ENCODE results near the gene CHEK2.
A peak's percentile ranks its signal among the peaks of the same experiment; 100 is the strongest.

Gene CHEK2

GRCh38 chr22:28711820-28712777 lies 29.5 kb downstream of the CHEK2 start:
- H3K4me3 ChIP-seq (replicated peaks in 1 of 2; ENCODE audit: low read depth in 2 of 2, low read length in 2 of 2) = peak overlapping the region in 1 of 2 donors; percentile 0
- TF ChIP-seq CTCF (IDR thresholded peaks at IDR 0.05; ENCODE audit: low read depth, low read length) = peak; percentile 30
- DNase-seq (ENCODE audit: low read depth in 2 of 2) = peak; percentile 88 to 97

- DNase-seq (ENCODE audit: low read depth in 2 of 2) = peak in 1 of 2 donors; percentile 5
- no peak for TF ChIP-seq CTCF (IDR thresholded peaks at IDR 0.05; ENCODE audit: low read depth, low read length)
- H3K4me3 ChIP-seq (replicated peaks in 1 of 2; ENCODE audit: low read depth in 2 of 2, low read length in 2 of 2) = no peak overlapping the region
Measured at GRCh38 chr22:28711341-28711740, 30.3 kb downstream of the CHEK2 start.

GRCh38 chr22:28710576-28711191 lies 30.9 kb downstream of the CHEK2 start:
- TF ChIP-seq CTCF (IDR thresholded peaks at IDR 0.05; ENCODE audit: low read depth, low read length) = no peak
- peak; percentile 88 to 91 for DNase-seq (ENCODE audit: low read depth in 2 of 2)
- H3K4me3 ChIP-seq (replicated peaks in 1 of 2; ENCODE audit: low read depth in 2 of 2, low read length in 2 of 2) = peak overlapping the region in 1 of 2 donors; percentile 9

GRCh38 chr22:28710107-28710506 lies 31.5 kb downstream of the CHEK2 start:
- TF ChIP-seq CTCF (IDR thresholded peaks at IDR 0.05; ENCODE audit: low read depth, low read length) = no peak
- peak; percentile 12 to 57 for DNase-seq (ENCODE audit: low read depth in 2 of 2)

GRCh38 chr22:28706845-28707244 lies 34.8 kb downstream of the CHEK2 start:
- DNase-seq (ENCODE audit: low read depth in 2 of 2) = no peak
- no peak for TF ChIP-seq CTCF (IDR thresholded peaks at IDR 0.05; ENCODE audit: low read depth, low read length)
- H3K4me3 ChIP-seq (replicated peaks in 1 of 2; ENCODE audit: low read depth in 2 of 2, low read length in 2 of 2) = no peak overlapping the region

More at GRCh38 chr22:28710107-28710506, 31.5 kb downstream of the CHEK2 start:
- H3K4me3 ChIP-seq (replicated peaks in 1 of 2; ENCODE audit: low read depth in 2 of 2, low read length in 2 of 2) = peak overlapping the region in 1 of 2 donors; percentile 1

GRCh38 chr22:28703436-28703835 lies 38.2 kb downstream of the CHEK2 start:
- TF ChIP-seq CTCF (IDR thresholded peaks at IDR 0.05; ENCODE audit: low read depth, low read length) = no peak
- H3K4me3 ChIP-seq (replicated peaks in 1 of 2; ENCODE audit: low read depth in 2 of 2, low read length in 2 of 2) = no peak overlapping the region
- DNase-seq (ENCODE audit: low read depth in 2 of 2) = peak in 1 of 2 donors; percentile 8

Measured in cardiac fibroblast (primary cell).